Ovary (tissue), 3 donors: ENCODE data around the gene SNX32.

Experiments
- POLR2A ChIP-seq: fragments of 450-650 bp; IDR thresholded peaks from one replicate; pipeline ENCODE4 v1.6.1; 2017; ENCODE audit warnings: antibody characterized with exemption, mild to moderate bottlenecking, moderate library complexity
- TF ChIP-seq, protein P1 (sequence below), 3 donors: fragments of 450-650 bp in 2 of 3; fragments of 200-600 bp in 1 of 3; IDR thresholded peaks; one replicate each; pipeline versions ENCODE4 v1.5.1 to v1.8.0; 2016 to 2022; ENCODE audit warnings: antibody characterized with exemption in 3 of 3, mild to moderate bottlenecking in 1 of 3
- donor health status: DM: no; HTN: no; CAD: no.

DNA sequence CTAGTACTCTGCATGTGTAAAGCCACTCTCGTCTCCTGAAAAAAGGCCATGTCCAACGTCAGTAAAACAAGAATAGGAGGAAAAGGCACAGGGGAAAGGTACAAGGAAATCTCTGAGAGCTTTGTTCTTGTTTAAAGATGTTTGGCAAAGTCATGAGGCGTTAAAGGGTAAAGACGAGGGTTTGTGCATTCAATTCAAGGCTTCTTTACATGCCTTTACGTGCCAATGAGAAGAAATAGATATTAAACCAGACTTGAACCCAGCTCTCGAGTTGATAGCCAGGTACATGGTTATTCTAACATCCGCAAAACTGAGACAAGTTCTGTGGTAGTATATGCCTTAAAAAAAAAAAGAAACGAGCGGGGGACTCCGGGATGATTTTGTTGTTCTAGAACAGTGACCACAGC lies 24.9 kb downstream of the SNX32 start:
- TF ChIP-seq, protein P1, sequence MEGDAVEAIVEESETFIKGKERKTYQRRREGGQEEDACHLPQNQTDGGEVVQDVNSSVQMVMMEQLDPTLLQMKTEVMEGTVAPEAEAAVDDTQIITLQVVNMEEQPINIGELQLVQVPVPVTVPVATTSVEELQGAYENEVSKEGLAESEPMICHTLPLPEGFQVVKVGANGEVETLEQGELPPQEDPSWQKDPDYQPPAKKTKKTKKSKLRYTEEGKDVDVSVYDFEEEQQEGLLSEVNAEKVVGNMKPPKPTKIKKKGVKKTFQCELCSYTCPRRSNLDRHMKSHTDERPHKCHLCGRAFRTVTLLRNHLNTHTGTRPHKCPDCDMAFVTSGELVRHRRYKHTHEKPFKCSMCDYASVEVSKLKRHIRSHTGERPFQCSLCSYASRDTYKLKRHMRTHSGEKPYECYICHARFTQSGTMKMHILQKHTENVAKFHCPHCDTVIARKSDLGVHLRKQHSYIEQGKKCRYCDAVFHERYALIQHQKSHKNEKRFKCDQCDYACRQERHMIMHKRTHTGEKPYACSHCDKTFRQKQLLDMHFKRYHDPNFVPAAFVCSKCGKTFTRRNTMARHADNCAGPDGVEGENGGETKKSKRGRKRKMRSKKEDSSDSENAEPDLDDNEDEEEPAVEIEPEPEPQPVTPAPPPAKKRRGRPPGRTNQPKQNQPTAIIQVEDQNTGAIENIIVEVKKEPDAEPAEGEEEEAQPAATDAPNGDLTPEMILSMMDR (IDR thresholded peaks at IDR 0.05) = no peak
- TF ChIP-seq POLR2A = no peak
